GM21619 (cell line): ENCODE measurements around the gene CCDC107.

ENCODE experiments used
- ATAC-seq: cut with Tn5 transposase; IDR thresholded peaks from one replicate; pipeline ENCODE4 v1.9.1; 2021; ENCODE audit not compliant: unreplicated experiment

CCDC107 gene

DNA sequence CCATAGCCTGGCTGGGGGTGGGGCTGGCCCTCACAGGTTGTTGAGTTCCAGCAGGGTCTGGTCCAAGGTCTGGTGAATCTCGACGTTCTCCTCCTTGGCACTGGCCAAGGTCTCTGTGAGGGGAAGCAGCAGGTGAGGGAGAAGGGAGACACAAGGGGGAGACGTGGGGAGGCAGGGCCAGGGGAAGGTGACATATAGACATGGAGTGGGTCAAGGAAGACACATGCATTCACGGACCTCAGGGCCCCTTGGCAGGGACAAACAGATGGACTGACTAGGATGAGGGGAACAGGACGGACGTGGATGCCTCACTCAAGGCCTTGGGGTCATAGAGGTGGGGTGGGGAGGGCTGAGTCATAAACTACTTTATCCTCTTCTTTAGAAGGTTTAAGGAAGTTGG lies 24.0 kb downstream of the CCDC107 start:
- ATAC-seq = no peak

- no peak for ATAC-seq
These were observed 24.6 kb downstream of the CCDC107 start for GRCh38 chr9:35682520-35683315.

GRCh38 chr9:35683323-35683722 lies 25.2 kb downstream of the CCDC107 start:
- no peak for ATAC-seq

- ATAC-seq = no peak
These were observed 26.8 kb downstream of the CCDC107 start for GRCh38 chr9:35684921-35685320.

DNA sequence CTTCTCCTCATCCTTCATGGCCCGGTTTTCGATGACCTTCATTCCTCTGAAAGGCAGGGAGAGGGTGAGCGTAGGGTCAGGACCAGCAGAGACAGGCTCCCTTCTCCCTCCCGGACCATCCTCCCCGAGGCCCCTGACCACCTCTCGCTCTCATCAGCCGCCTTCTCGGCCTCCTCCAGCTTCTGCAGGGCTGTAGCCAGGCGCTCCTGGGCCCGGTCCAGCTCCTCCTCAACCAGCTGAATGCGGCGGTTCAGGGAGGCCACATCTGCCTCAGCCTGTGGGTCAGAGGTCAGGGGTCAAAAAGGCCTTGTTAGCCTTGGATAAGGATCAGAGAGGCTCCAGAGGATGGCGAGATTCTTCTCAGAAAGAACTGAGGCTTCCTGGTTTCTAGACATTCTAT lies 27.4 kb downstream of the CCDC107 start:
- no peak for ATAC-seq

DNA sequence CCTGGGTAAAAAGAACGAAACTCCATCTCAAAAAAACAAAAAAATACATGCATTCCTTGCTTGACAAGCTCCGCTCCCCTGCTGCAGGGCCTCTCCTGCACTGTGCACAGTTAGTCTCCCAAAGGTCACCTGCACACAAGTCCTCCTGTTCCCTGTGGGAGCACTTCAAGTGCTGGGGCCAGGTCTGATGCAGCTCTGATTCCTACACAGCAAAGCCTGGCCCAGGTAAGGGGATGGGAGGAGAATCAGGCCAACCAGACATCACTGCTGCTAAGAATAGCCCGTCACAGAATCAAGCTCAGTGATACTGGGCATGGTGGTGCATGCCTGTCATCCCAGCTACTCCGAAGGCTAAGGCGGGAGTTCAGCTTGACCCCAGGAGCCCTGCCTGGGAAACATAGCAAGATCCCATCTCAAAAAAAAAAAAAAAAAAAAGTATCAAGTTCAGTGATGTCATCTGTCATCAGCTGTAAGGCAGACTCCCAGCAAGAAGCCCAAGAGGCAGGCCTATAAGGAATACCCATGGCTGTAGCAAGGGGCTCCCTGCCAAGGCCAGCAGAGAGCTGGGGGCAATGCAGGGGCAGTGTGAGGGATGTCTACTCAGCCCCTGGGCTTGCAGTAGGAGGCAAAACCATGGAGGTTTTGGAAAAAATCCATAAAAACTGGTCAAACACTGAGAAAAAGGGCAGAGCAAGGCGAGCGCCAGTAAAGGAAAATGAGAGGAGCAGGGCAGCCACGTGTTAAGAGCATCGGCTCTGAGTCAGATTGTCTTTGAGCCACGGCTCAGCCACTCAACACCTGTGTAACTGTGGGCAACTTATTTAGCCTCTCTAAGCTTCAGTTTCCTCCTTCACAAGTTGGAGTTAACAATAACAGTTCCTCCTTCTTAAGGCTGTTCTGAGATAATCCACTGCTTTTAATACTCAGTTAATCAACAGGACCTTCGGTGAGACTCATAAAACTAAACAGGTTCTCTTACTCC lies 28.4 kb downstream of the CCDC107 start:
- no peak for ATAC-seq

- ATAC-seq = no peak
These were observed 29.2 kb downstream of the CCDC107 start for GRCh38 chr9:35687306-35687705.

DNA sequence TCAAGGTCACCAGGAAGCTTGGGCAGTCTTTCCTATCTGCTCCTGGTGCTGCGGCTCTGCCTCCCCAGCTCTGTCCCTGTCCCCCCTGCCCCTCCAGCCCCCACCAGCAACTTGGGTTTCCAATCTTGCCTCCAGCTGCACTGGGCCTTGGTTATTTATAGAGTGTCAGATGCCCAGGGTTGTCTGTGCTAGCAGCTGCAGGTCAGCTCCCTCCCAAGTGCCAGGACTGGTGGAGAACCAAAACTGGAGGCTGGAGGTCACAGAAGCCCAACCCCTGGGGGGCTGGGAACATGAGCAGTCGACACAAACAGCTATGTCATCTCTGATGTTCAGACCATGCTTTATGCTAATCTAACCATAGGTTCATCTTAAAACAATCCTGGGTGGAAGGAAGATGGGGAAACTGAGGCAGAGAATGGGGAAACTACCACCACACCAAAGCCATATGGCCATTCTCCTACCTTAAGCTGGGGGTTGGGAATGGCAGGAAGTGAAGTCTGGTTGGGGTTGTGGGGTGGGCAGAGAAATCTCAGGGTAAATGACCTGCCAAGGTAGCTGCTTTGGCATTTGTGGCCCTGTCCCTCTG lies 30.0 kb downstream of the CCDC107 start:
- ATAC-seq = no peak

DNA sequence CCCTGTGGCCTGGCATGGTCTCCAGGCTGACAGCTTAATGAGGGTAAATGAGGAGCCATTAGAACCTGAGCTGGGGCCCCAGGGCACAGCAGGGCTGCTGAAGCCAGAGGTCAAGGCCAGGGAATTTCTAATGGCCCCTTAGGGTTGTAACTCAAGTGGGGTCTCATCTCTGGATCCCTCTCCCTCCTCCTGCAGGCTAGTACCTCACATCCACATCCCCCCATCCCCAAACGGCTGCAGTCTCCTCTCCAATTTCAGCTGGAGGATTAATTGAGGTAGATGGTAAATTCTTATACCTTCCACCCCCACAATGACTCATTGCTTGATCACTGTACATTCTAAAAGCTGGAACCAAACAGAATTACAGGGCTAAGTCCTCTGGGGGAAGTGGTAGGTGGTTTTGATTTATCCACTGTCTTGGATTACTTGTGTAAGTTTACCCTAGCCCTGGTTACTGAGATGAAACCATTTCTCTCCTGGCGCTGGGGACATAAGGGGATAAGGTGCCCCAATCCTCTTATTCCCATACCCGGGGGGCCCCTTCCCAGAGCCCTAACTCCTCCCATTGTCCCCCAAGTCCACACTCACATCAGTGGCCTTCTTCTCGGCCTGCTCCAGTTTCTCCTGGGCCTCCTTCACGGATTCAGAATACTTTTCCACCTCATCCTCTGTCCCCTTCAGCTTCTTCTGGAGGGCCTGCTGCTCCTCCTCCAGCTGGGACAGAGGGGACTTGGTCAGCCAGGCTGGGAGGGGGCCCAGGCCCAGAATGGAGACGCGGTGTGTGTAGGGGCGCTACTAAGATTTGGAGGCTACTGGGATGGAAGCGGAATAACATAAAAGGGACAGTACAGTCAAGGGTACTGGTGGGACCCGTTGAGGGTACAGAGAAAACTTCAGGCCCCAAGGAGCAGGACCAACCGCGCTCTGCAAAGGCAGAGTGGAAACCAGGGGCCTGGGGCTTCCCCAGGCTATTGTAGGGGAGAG lies 30.8 kb downstream of the CCDC107 start:
- ATAC-seq = no peak

- ATAC-seq = no peak
These were observed 31.6 kb downstream of the CCDC107 start, which contains the start of gene TPM2 for GRCh38 chr9:35689542-35690293. Gene TPM2, minus strand, starts transcription at chr9:35689925. Its CDS starts 108 bp downstream, at chr9:35689817.

- no peak for ATAC-seq
These were observed 32.2 kb downstream of the CCDC107 start for GRCh38 chr9:35690294-35690613.

DNA sequence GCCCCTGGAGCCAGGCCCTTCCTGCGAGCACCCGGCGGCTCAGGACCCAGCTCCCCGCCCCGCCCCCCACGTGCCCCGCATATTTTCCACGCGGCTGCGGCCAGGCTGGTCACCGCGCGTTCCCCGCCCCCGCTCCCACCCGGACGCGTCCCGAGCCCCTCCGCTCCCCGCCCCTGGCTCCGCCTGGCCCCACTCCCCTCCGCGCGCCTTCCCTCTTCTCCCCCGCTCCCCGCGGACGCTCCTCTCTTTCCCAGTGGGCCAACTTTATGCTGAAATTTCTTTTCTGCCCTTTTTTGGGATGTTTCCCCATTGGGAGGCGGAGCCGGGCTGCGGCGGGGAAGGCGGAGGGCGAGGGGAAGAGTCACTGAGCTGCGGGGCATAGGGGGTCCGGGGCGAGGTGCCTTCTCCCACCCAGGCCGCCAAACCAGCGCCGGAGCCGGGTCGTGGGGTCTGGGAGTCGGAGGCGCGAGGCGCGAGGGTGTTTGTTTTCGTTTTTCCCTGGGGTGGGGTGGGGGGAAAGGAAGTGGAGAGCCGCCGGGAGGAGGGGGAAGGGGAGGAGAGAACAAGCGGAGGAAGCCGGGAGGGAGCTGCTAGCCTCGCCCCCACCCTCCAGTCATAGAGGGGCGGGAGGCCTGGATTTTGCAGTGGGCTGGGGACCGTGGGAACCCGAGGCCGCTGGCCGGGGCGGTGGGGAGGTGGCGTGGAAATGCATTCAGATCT lies 32.7 kb downstream of the CCDC107 start:
- no peak for ATAC-seq

DNA sequence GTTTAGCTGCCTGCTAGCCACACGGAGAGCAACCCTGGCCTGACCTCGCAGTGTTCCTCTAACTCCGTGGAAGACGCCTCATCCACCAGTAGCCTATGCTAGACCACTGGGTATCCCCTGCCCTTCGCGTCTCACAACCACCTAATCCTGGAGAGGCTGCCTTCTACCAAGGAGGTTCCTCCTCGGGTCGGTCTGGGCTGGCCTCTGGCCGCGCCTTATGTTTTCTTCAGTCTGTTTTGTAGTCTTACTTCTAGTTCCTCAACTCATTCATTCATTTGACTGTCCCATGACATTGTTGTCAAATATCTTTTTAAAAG lies 33.2 kb downstream of the CCDC107 start:
- ATAC-seq = no peak

GRCh38 chr9:35691757-35692301 lies 33.7 kb downstream of the CCDC107 start:
- ATAC-seq = no peak

- no peak for ATAC-seq
These were observed 37.9 kb downstream of the CCDC107 start for GRCh38 chr9:35695943-35696401.

GRCh38 chr9:35696520-35697215 lies 38.6 kb downstream of the CCDC107 start:
- no peak for ATAC-seq

DNA sequence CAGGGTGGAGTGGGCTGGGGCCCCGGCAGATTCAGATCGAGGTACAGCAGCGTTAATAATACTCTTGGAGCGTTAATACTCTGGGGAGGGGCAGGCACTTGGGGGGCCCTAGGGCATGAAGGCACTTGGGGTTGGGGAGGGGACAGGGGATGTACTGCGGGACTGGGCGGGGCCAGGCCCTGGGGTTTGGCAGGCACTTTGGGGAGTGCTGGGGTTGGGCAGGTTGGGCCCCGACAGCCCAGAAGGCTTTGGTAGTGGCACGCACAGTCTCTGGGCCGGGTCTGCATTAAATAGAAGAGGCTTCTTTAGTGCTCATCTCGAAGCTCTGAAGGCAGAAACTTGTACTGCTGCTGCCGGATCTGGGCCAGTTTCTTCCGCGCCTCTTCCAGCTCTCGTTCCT lies 39.4 kb downstream of the CCDC107 start:
- no peak for ATAC-seq

GRCh38 chr9:35698231-35698630 lies 40.1 kb downstream of the CCDC107 start:
- no peak for ATAC-seq
